Activated naive CD8-positive, alpha-beta T cell treated with anti-CD3 and anti-CD28 coated beads, Interleukin-2, amount 10 ng/mL, durations not matched to agents 7 days and 5 days (primary cell): ENCODE measurements around the gene TOX2. TPM values are rescaled to one million over a fixed set of nuclear protein-coding genes. Genes with fewer than 3 reads are reported as not detected.
A peak's percentile ranks its signal among the peaks of the same experiment; 100 is the strongest.

Experiments
- ATAC-seq: fragments of 150-1000 bp; cut with Tn5 transposase; one replicate; pipeline ENCODE4 v1.10.0; 2021; ENCODE audit warnings: low read depth, moderate library complexity
- POLR2A ChIA-PET: fragments of 350-600 bp; sonication (Branson Sonifier 250); formaldehyde crosslinking; loops from one replicate; lab custom pipeline; 2021; ENCODE audit warnings: antibody characterized with exemption; lab: Charles Lee
- DNase-seq: peaks from one replicate; pipeline ENCODE4 v3.0.0; 2021
- H3K27ac Mint-ChIP-seq: one replicate; pipeline ENCODE4 v1.8.0; 2022; ENCODE audit warnings: mild to moderate bottlenecking, mixed read lengths
- H3K27me3 Mint-ChIP-seq: one replicate; pipeline ENCODE4 v1.8.0; 2022; ENCODE audit warnings: mild to moderate bottlenecking, moderate library complexity, mixed read lengths
- H3K36me3 Mint-ChIP-seq: one replicate; pipeline ENCODE4 v1.8.0; 2021; ENCODE audit warnings: mild to moderate bottlenecking, mixed read lengths
- H3K4me1 Mint-ChIP-seq: one replicate; pipeline ENCODE4 v1.8.0; 2021; ENCODE audit warnings: mixed read lengths
- H3K4me3 Mint-ChIP-seq: one replicate; pipeline ENCODE4 v1.8.0; 2022; ENCODE audit warnings: mild to moderate bottlenecking, moderate library complexity, mixed read lengths
- H3K9me3 Mint-ChIP-seq: one replicate; pipeline ENCODE4 v1.8.0; 2021; ENCODE audit warnings: mixed read lengths
- total RNA-seq, 2 experiments: library from RNA; stranded (reverse); gene quantifications; one replicate each; pipeline ENCODE4 v1.2.3, GENCODE V29; 2021

Gene TOX2
- total RNA-seq, 2 experiments from 2014 or later: 0.26 to 0.44 TPM

DNA sequence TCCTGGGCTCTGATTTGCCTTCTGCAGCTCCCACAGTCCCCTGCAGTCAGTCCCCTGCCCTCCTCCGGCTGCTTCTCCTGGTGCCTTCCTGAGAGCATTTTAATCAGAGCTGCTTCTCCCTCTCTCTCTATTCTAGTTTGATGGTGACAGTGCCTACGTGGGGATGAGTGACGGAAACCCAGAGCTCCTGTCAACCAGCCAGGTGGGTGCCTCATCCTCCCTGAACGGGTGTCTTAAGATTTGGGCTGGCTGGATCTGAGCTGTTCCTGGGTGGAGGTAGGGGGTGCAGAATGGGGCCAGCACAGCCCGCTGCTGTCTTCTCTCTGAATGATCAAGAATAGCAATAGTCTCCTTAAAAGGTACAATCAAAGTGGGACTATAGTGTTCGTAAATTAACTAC lies 58.6 kb downstream of the TOX2 start:
- H3K36me3 Mint-ChIP-seq: no peaks in the 10 kb centered on the region
- H3K4me3 Mint-ChIP-seq: no peak overlapping the region
- no peak overlapping the region for H3K27ac Mint-ChIP-seq
- H3K27me3 Mint-ChIP-seq: peaks cover 39% of the 10 kb centered on the region
- peaks cover 4% of the 10 kb centered on the region for H3K4me1 Mint-ChIP-seq
- POLR2A ChIA-PET: no interaction called here
- DNase-seq (no peak), ATAC-seq (no peak)
- H3K9me3 Mint-ChIP-seq: peaks cover 7% of the 10 kb centered on the region

GRCh38 chr20:43973671-43974450 lies 59.2 kb downstream of the TOX2 start:
- ATAC-seq (no peak), DNase-seq (no peak)
- Mint-ChIP-seq H3K36me3 (no peaks in the 10 kb centered on the region), H3K27ac (no peak overlapping the region), H3K4me3 (no peak overlapping the region), H3K9me3 (peaks cover 7% of the 10 kb centered on the region), H3K4me1 (peaks cover 4% of the 10 kb centered on the region), H3K27me3 (peaks cover 41% of the 10 kb centered on the region)
- POLR2A ChIA-PET: no interaction called here

- peaks cover 1% of the 10 kb centered on the region for H3K4me1 Mint-ChIP-seq
- H3K27ac Mint-ChIP-seq: no peak overlapping the region
Measured at GRCh38 chr20:43974695-43975094, 60.0 kb downstream of the TOX2 start.

GRCh38 chr20:43975096-43975768 lies 60.6 kb downstream of the TOX2 start:
- ATAC-seq: no peak

More at GRCh38 chr20:43974695-43975094, 60.0 kb downstream of the TOX2 start:
- ATAC-seq (no peak), DNase-seq (no peak)
- Mint-ChIP-seq H3K27me3 (peaks cover 42% of the 10 kb centered on the region), H3K9me3 (peaks cover 7% of the 10 kb centered on the region), H3K4me3 (no peak overlapping the region), H3K36me3 (no peaks in the 10 kb centered on the region)
- POLR2A ChIA-PET: no interaction called here

DNA sequence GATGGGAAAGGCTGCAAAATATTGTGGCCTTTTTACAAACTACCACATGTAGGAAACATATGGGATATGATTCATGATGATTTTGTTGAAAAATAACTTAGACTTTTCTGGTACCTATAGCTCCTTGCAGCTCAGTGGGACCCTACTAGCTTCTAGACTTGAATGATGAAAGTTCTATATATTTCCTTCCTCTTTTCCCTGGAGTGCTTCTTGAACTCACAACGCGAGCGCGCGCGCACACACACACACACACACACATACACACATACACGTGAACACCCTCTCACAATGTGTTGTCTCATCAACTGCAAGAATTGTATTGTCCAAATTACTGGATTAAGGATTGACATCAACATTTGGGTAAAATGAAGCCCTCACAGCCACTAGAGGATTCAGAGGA lies 61.9 kb downstream of the TOX2 start:
- Mint-ChIP-seq H3K27ac (no peak overlapping the region), H3K9me3 (peaks cover 7% of the 10 kb centered on the region), H3K36me3 (no peaks in the 10 kb centered on the region), H3K27me3 (peaks cover 49% of the 10 kb centered on the region), H3K4me3 (no peak overlapping the region), H3K4me1 (peaks cover 5% of the 10 kb centered on the region)
- DNase-seq (no peak), ATAC-seq (no peak)
- POLR2A ChIA-PET: no interaction called here

More at GRCh38 chr20:43975096-43975768, 60.6 kb downstream of the TOX2 start:
- no peak overlapping the region for H3K27ac Mint-ChIP-seq
- H3K36me3 Mint-ChIP-seq: no peaks in the 10 kb centered on the region
- H3K4me3 Mint-ChIP-seq: no peak overlapping the region
- DNase-seq: no peak
- H3K4me1 Mint-ChIP-seq: peaks cover 1% of the 10 kb centered on the region
- peaks cover 7% of the 10 kb centered on the region for H3K9me3 Mint-ChIP-seq
- POLR2A ChIA-PET: no interaction called here
- H3K27me3 Mint-ChIP-seq: peaks cover 47% of the 10 kb centered on the region

DNA sequence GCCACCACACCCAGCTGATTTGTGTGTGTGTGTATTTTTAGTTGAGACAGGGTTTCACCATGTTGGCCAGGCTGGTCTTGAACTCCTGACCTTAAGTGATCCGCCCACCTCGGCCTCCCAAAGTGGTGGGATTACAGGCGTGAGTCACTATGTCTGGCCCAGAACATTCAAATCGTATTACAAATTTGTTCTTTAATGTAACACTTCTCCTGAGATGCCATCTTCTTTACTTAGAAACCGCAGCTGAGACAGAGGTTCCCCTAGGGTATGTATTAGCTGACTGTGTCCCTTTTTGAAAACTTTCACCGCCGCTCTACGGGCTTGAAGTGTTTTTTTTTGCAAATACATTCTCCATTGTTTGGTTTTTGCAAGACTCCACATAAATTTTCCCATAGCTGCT lies 62.6 kb downstream of the TOX2 start:
- H3K4me3 Mint-ChIP-seq: no peak overlapping the region
- peaks cover 7% of the 10 kb centered on the region for H3K9me3 Mint-ChIP-seq
- ATAC-seq (no peak), DNase-seq (no peak)
- H3K4me1 Mint-ChIP-seq: peaks cover 6% of the 10 kb centered on the region
- H3K27me3 Mint-ChIP-seq: peaks cover 50% of the 10 kb centered on the region
- H3K36me3 Mint-ChIP-seq: no peaks in the 10 kb centered on the region
- POLR2A ChIA-PET: no interaction called here
- no peak overlapping the region for H3K27ac Mint-ChIP-seq

GRCh38 chr20:43977962-43978361 lies 63.3 kb downstream of the TOX2 start:
- H3K36me3 Mint-ChIP-seq: no peaks in the 10 kb centered on the region
- no peak overlapping the region for H3K27ac Mint-ChIP-seq
- ATAC-seq (no peak), DNase-seq (no peak)
- POLR2A ChIA-PET: no interaction called here
- no peak overlapping the region for H3K4me3 Mint-ChIP-seq
- H3K4me1 Mint-ChIP-seq: peaks cover 6% of the 10 kb centered on the region
- H3K27me3 Mint-ChIP-seq: peaks cover 56% of the 10 kb centered on the region
- peaks cover 7% of the 10 kb centered on the region for H3K9me3 Mint-ChIP-seq

GRCh38 chr20:43979576-43980105 lies 65.0 kb downstream of the TOX2 start:
- Mint-ChIP-seq H3K27me3 (peaks cover 46% of the 10 kb centered on the region), H3K36me3 (no peaks in the 10 kb centered on the region), H3K9me3 (peaks cover 7% of the 10 kb centered on the region), H3K4me1 (peaks cover 6% of the 10 kb centered on the region), H3K4me3 (no peak overlapping the region), H3K27ac (no peak overlapping the region)
- DNase-seq (no peak), ATAC-seq (no peak)
- POLR2A ChIA-PET: no interaction called here

GRCh38 chr20:43981540-43981939 lies 66.9 kb downstream of the TOX2 start:
- POLR2A ChIA-PET: interaction anchor here (0.8 to 0.9 kb wide), 2 partner anchors 70 to 232 kb away, joined by 3 read pairs; no protein-coding TSS in a partner anchor
- no peaks in the 10 kb centered on the region for H3K36me3 Mint-ChIP-seq
- H3K9me3 Mint-ChIP-seq: peaks cover 2% of the 10 kb centered on the region
- no peak for DNase-seq
- H3K27me3 Mint-ChIP-seq: peaks cover 38% of the 10 kb centered on the region
- H3K4me3 Mint-ChIP-seq: no peak overlapping the region
- peaks cover 6% of the 10 kb centered on the region for H3K4me1 Mint-ChIP-seq
- H3K27ac Mint-ChIP-seq: no peak overlapping the region
- ATAC-seq: no peak

- peaks cover 6% of the 10 kb centered on the region for H3K4me1 Mint-ChIP-seq
- ATAC-seq (no peak), DNase-seq (no peak)
- H3K36me3 Mint-ChIP-seq: no peaks in the 10 kb centered on the region
- POLR2A ChIA-PET: interaction anchor here (0.8 to 0.9 kb wide), 2 partner anchors 69 to 232 kb away, joined by 3 read pairs; no protein-coding TSS in a partner anchor
- no peak overlapping the region for H3K27ac Mint-ChIP-seq
- H3K4me3 Mint-ChIP-seq: no peak overlapping the region
- H3K9me3 Mint-ChIP-seq: peaks cover under 1% of the 10 kb centered on the region
- peaks cover 38% of the 10 kb centered on the region for H3K27me3 Mint-ChIP-seq
Measured at GRCh38 chr20:43982016-43982415, 67.4 kb downstream of the TOX2 start.

DNA sequence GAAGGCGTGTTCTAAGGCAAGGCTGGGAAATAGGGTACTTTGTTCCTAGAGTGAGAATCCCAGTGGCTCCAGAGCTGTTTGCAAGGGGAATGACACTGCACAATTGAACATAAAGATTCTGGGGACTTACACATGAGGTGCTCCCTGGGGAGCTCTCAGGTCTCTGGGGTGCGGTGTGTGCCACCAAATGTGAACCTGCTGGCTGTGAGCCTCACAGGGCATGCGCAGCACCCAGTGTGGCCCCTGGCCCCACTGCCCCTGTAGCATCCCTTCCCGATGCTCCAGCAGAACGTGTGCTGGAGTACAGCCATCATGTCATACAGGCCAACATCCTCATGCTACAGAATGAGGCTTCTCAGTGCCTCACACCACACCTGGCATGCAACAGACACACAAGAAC lies 68.2 kb downstream of the TOX2 start:
- no peak for ATAC-seq
- no peak overlapping the region for H3K27ac Mint-ChIP-seq
- peaks cover 1% of the 10 kb centered on the region for H3K9me3 Mint-ChIP-seq
- DNase-seq: no peak
- POLR2A ChIA-PET: no interaction called here
- peaks cover 6% of the 10 kb centered on the region for H3K4me1 Mint-ChIP-seq
- H3K27me3 Mint-ChIP-seq: peaks cover 35% of the 10 kb centered on the region
- H3K36me3 Mint-ChIP-seq: no peaks in the 10 kb centered on the region
- no peak overlapping the region for H3K4me3 Mint-ChIP-seq

- POLR2A ChIA-PET: no interaction called here
Measured at GRCh38 chr20:43983359-43983758, 68.7 kb downstream of the TOX2 start.

DNA sequence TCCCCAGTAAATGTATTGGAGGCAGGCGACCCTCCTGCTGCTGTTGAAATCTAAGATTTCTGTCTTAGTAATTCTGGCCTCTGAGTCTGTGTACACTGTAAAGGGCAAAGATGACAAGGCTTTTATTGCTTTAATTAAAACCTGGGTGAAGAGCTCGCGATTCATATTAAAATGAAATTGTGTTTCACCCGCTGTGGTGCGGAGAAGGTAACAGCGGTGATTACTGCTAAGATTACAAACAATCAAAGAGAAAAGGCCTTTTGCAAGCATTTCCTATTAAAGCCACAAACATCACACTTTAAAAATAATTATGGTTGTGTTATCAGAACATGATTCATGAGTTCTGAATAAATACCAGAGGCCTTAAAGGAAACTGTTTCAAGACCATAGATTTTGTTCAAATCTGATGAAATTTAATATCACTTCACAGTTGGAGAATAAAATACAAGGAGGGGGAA lies 69.3 kb downstream of the TOX2 start:
- H3K27me3 Mint-ChIP-seq: peaks cover 28% of the 10 kb centered on the region
- H3K9me3 Mint-ChIP-seq: peaks cover 1% of the 10 kb centered on the region
- H3K27ac Mint-ChIP-seq: no peak overlapping the region
- peaks cover 12% of the 10 kb centered on the region for H3K4me1 Mint-ChIP-seq
- ATAC-seq (no peak), DNase-seq (no peak)
- POLR2A ChIA-PET: no interaction called here
- no peaks in the 10 kb centered on the region for H3K36me3 Mint-ChIP-seq
- H3K4me3 Mint-ChIP-seq: no peak overlapping the region

More at GRCh38 chr20:43983359-43983758, 68.7 kb downstream of the TOX2 start:
- Mint-ChIP-seq H3K36me3 (no peaks in the 10 kb centered on the region), H3K4me1 (peaks cover 9% of the 10 kb centered on the region), H3K27ac (no peak overlapping the region), H3K27me3 (peaks cover 31% of the 10 kb centered on the region), H3K4me3 (no peak overlapping the region), H3K9me3 (peaks cover 1% of the 10 kb centered on the region)
- peak; percentile 45 for DNase-seq
- peak; percentile 39 for ATAC-seq
